ENCODE results near the gene CTXND1.

DNA sequence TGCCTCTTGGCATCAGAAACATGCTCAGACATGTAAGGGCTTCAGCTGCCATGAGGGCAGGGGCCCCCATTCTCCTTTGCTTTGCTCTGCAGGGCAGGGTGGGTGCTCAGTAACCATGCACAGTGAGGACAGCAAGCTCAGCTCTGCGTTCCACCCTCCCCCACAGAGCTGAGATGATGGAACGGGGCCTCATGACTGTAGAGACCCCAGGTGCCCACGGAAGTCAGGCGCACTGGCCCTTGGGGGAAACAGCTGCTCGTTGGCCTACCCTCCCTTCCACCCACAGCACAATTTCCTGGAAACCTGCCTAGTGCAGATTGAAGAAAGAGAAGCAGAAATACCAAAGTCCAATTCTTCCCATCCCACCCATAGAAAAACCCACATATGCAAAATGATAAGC lies 10.5 kb downstream of the CTXND1 start:
- TF ChIP-seq, protein P1, sequence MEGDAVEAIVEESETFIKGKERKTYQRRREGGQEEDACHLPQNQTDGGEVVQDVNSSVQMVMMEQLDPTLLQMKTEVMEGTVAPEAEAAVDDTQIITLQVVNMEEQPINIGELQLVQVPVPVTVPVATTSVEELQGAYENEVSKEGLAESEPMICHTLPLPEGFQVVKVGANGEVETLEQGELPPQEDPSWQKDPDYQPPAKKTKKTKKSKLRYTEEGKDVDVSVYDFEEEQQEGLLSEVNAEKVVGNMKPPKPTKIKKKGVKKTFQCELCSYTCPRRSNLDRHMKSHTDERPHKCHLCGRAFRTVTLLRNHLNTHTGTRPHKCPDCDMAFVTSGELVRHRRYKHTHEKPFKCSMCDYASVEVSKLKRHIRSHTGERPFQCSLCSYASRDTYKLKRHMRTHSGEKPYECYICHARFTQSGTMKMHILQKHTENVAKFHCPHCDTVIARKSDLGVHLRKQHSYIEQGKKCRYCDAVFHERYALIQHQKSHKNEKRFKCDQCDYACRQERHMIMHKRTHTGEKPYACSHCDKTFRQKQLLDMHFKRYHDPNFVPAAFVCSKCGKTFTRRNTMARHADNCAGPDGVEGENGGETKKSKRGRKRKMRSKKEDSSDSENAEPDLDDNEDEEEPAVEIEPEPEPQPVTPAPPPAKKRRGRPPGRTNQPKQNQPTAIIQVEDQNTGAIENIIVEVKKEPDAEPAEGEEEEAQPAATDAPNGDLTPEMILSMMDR (IDR thresholded peaks at IDR 0.05): no peak
- TF ChIP-seq POLR2A (IDR thresholded peaks at IDR 0.05) (no peak), POLR2AphosphoS5 (IDR thresholded peaks at IDR 0.05; ENCODE audit: insufficient read depth in 1 of 2, low read depth in 1 of 2) (no peak)
